H9 (cell line): ENCODE results near the gene HTR1E. TPM values are rescaled to one million over a fixed set of nuclear protein-coding genes. Genes with fewer than 3 reads are reported as not detected.

ENCODE experiments used
- DNase-seq: peaks from one replicate; pipeline ENCODE4 v3.0.0-alpha.2; 2017
- H2AFZ ChIP-seq: one replicate; pipeline ENCODE4 v1.6.1; 2013; ENCODE audit warnings: mild to moderate bottlenecking, low read length, control low read depth, moderate library complexity
- H2AK5ac ChIP-seq: 2 replicates; pipeline ENCODE4 v1.6.1; 2013; ENCODE audit warnings: low read length, control low read depth, mixed read lengths; ENCODE audit not compliant: insufficient read length
- H2BK120ac ChIP-seq: one replicate; pipeline ENCODE4 v1.6.1; 2013; ENCODE audit warnings: low read depth, mild to moderate bottlenecking, low read length, control low read depth, inconsistent platforms; ENCODE audit not compliant: poor library complexity, severe bottlenecking
- H2BK12ac ChIP-seq: 2 replicates; pipeline ENCODE4 v1.6.1; 2013; ENCODE audit warnings: low read length, control low read depth, mixed read lengths, low read depth; ENCODE audit not compliant: insufficient read length
- H2BK15ac ChIP-seq: 2 replicates; pipeline ENCODE4 v1.6.1; 2013; ENCODE audit warnings: low read depth, low read length, control low read depth
- H2BK20ac ChIP-seq: one replicate; pipeline ENCODE4 v1.6.1; 2013; ENCODE audit warnings: low read depth, mild to moderate bottlenecking, low read length, control low read depth, inconsistent platforms; ENCODE audit not compliant: poor library complexity, severe bottlenecking
- H2BK5ac ChIP-seq: 2 replicates; pipeline ENCODE4 v1.6.1; 2013; ENCODE audit warnings: low read length, control low read depth, mixed read lengths; ENCODE audit not compliant: insufficient read length
- H3K14ac ChIP-seq: 2 replicates; pipeline ENCODE4 v1.6.1; 2013; ENCODE audit warnings: low read length, control low read depth; ENCODE audit not compliant: insufficient read depth
- H3K18ac ChIP-seq: 2 replicates; pipeline ENCODE4 v1.6.1; 2013; ENCODE audit warnings: low read depth, mild to moderate bottlenecking, mixed read lengths, low read length, control low read depth; ENCODE audit not compliant: insufficient read length
- H3K23ac ChIP-seq: 2 replicates; pipeline ENCODE4 v1.6.1; 2013; ENCODE audit warnings: low read length, control low read depth, mixed read lengths, low read depth; ENCODE audit not compliant: insufficient read length
- H3K23me2 ChIP-seq: 2 replicates; pipeline ENCODE4 v1.6.1; 2013; ENCODE audit warnings: low read depth, mild to moderate bottlenecking, mixed read lengths, low read length, control low read depth; ENCODE audit not compliant: insufficient read length, poor library complexity, severe bottlenecking
- H3K27ac ChIP-seq: 2 replicates; pipeline ENCODE4 v1.5.1; 2013; ENCODE audit warnings: low read length, control low read depth, mixed read lengths, low read depth; ENCODE audit not compliant: insufficient read length
- H3K27me3 ChIP-seq: 2 replicates; pipeline ENCODE4 v1.6.1; 2013; ENCODE audit warnings: low read length, control low read depth, inconsistent platforms; ENCODE audit not compliant: insufficient read depth
- H3K4ac ChIP-seq: 2 replicates; pipeline ENCODE4 v1.6.1; 2013; ENCODE audit warnings: low read depth, mild to moderate bottlenecking, control low read depth, inconsistent platforms, low read length, moderate library complexity
- H3K4me1 ChIP-seq: 2 replicates; pipeline ENCODE4 v1.6.1; 2013; ENCODE audit warnings: low read length, control low read depth, inconsistent platforms; ENCODE audit not compliant: insufficient read depth
- H3K4me2 ChIP-seq: 2 replicates; pipeline ENCODE4 v1.6.1; 2013; ENCODE audit warnings: low read length, control low read depth, mixed read lengths; ENCODE audit not compliant: insufficient read length, insufficient read depth
- H3K56ac ChIP-seq: 2 replicates; pipeline ENCODE4 v1.6.1; 2013; ENCODE audit warnings: low read depth, mild to moderate bottlenecking, mixed read lengths, low read length, control low read depth; ENCODE audit not compliant: insufficient read length
- H3K79me1 ChIP-seq: 2 replicates; pipeline ENCODE4 v1.6.1; 2013; ENCODE audit warnings: low read depth, mild to moderate bottlenecking, moderate library complexity, low read length, control low read depth, inconsistent platforms; ENCODE audit not compliant: insufficient read depth, poor library complexity, severe bottlenecking
- H3K79me2 ChIP-seq: 2 replicates; pipeline ENCODE4 v1.6.1; 2013; ENCODE audit warnings: low read length, control low read depth, inconsistent platforms; ENCODE audit not compliant: insufficient read depth
- H3K9ac ChIP-seq: 2 replicates; pipeline ENCODE4 v1.6.1; 2013; ENCODE audit warnings: low read length, control low read depth, mixed read lengths; ENCODE audit not compliant: insufficient read length; ENCODE audit errors: extremely low read depth
- H3K9me3 ChIP-seq: one replicate; pipeline ENCODE4 v1.6.1; 2013; ENCODE audit warnings: low read depth, low read length, inconsistent platforms; ENCODE audit not compliant: control insufficient read depth
- H3T11ph ChIP-seq: one replicate; pipeline ENCODE4 v1.6.1; 2013; ENCODE audit warnings: mild to moderate bottlenecking, low read length, control low read depth, inconsistent platforms
- H4K20me1 ChIP-seq: one replicate; pipeline ENCODE4 v1.6.1; 2013; ENCODE audit not compliant: control insufficient read depth, insufficient read length, insufficient read depth
- H4K5ac ChIP-seq: 2 replicates; pipeline ENCODE4 v1.6.1; 2013; ENCODE audit warnings: low read depth, mild to moderate bottlenecking, mixed read lengths, low read length, control low read depth; ENCODE audit not compliant: insufficient read length
- H4K8ac ChIP-seq: replicated peaks from 2 replicates; pipeline ENCODE4 v1.6.1; 2013; ENCODE audit warnings: low read length, control low read depth, mixed read lengths, low read depth; ENCODE audit not compliant: insufficient read length
- H4K91ac ChIP-seq: 2 replicates; pipeline ENCODE4 v1.6.1; 2013; ENCODE audit warnings: low read depth, mild to moderate bottlenecking, moderate library complexity, mixed read lengths, low read length, control low read depth; ENCODE audit not compliant: insufficient read length
- H3K27ac Mint-ChIP-seq, 3 experiments: 2 replicates in 2 of 3; 3 replicates in 1 of 3; pipeline ENCODE4 v1.8.0; 2020 to 2021; ENCODE audit warnings: mixed read lengths in 3 of 3, mild to moderate bottlenecking in 1 of 3, moderate library complexity in 1 of 3
- H3K27me3 Mint-ChIP-seq: 2 replicates; pipeline ENCODE4 v1.8.0; 2021; ENCODE audit warnings: low read depth, mild to moderate bottlenecking, moderate library complexity, mixed read lengths
- H3K36me3 Mint-ChIP-seq, 3 experiments: 2 replicates in 2 of 3; 3 replicates in 1 of 3; pipeline ENCODE4 v1.8.0; 2020 to 2021; ENCODE audit warnings: low read depth in 3 of 3, mixed read lengths in 3 of 3; ENCODE audit not compliant: insufficient read depth in 1 of 3
- H3K4me1 Mint-ChIP-seq, 2 experiments: 2 replicates each; pipeline ENCODE4 v1.8.0; 2020; ENCODE audit warnings: mixed read lengths in 2 of 2
- H3K4me3 Mint-ChIP-seq, 2 experiments: 2 replicates in 1 of 2; 3 replicates in 1 of 2; pipeline ENCODE4 v1.8.0; 2020 to 2021; ENCODE audit warnings: mild to moderate bottlenecking in 2 of 2, mixed read lengths in 2 of 2, moderate library complexity in 1 of 2
- H3K9me3 Mint-ChIP-seq, 2 experiments: 2 replicates in 1 of 2; 3 replicates in 1 of 2; pipeline ENCODE4 v1.8.0; 2020; ENCODE audit warnings: mild to moderate bottlenecking in 2 of 2, mixed read lengths in 2 of 2, moderate library complexity in 1 of 2
- WGBS: extraction: QIAGEN DNeasy Blood & Tissue Kit; methylation state at CpG from one replicate; pipeline ENCODE4 v1.1.7; 2013; ENCODE audit warnings: missing lambda C conversion rate, low lambda C conversion rate, mixed read lengths; ENCODE audit not compliant: insufficient read length; ENCODE audit errors: extremely low coverage; 5-methylcytosine and 5-hydroxymethylcytosine counted together
- total RNA-seq: library from RNA; stranded (reverse); gene quantifications from 2 replicates; pipeline ENCODE4 v1.2.1, GENCODE V29; 2021
- TF ChIP-seq, protein P1 (sequence below): fragments of 200-600 bp; sonication (generic); conservative IDR thresholded peaks from 3 replicates; pipeline ENCODE4 v1.8.0; 2021; ENCODE audit warnings: antibody characterized with exemption, mild to moderate bottlenecking

The HTR1E gene
- total RNA-seq, 1 experiment from 2014 or later = not detected

DNA sequence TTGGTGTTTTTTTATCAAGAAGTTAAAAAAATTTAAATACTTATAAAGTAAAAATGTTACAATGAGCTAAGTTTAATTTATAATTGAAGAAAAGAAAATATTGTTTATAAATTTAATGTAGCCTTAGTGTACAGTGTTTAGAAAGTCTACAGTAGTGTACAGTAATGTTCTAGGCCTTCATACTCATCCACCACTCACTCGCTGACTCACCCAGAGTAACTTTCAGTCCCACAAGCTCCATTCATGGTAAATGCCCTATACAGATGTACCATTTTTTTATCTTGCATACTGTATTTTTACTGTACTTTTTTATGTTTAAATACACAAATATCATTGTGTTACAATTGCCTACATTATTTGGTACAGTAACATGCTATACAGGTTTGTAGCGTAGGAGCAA lies 26.0 kb downstream of the HTR1E start:
- Histone ChIP-seq H3T11ph (no peak overlapping the region), H2BK5ac (no peak overlapping the region), H2BK20ac (no peak overlapping the region), H4K8ac (no peak overlapping the region), H3K23me2 (no peaks in the 10 kb centered on the region), H2AK5ac (no peak overlapping the region), H2BK12ac (no peak overlapping the region), H4K20me1 (no peaks in the 10 kb centered on the region), H3K23ac (no peak overlapping the region), H3K4me2 (no peak overlapping the region), H3K4ac (no peak overlapping the region), H3K14ac (no peak overlapping the region), H3K27ac (no peak overlapping the region), H3K9me3 (no peaks in the 10 kb centered on the region), H3K4me1 (no peaks in the 10 kb centered on the region), H3K79me1 (no peaks in the 10 kb centered on the region), H2AFZ (no peak overlapping the region), H3K9ac (no peak overlapping the region), H2BK15ac (no peak overlapping the region), H3K18ac (no peak overlapping the region), H3K56ac (no peak overlapping the region), H3K79me2 (no peaks in the 10 kb centered on the region), H3K27me3 (no peaks in the 10 kb centered on the region), H4K91ac (no peak overlapping the region), H4K5ac (no peak overlapping the region), H2BK120ac (no peak overlapping the region)
- no peaks in the 10 kb centered on the region for H3K27me3 Mint-ChIP-seq
- no peak overlapping the region for H3K27ac Mint-ChIP-seq
- TF ChIP-seq, protein P1, sequence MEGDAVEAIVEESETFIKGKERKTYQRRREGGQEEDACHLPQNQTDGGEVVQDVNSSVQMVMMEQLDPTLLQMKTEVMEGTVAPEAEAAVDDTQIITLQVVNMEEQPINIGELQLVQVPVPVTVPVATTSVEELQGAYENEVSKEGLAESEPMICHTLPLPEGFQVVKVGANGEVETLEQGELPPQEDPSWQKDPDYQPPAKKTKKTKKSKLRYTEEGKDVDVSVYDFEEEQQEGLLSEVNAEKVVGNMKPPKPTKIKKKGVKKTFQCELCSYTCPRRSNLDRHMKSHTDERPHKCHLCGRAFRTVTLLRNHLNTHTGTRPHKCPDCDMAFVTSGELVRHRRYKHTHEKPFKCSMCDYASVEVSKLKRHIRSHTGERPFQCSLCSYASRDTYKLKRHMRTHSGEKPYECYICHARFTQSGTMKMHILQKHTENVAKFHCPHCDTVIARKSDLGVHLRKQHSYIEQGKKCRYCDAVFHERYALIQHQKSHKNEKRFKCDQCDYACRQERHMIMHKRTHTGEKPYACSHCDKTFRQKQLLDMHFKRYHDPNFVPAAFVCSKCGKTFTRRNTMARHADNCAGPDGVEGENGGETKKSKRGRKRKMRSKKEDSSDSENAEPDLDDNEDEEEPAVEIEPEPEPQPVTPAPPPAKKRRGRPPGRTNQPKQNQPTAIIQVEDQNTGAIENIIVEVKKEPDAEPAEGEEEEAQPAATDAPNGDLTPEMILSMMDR = no peak
- H3K4me1 Mint-ChIP-seq = no peaks in the 10 kb centered on the region
- no peaks in the 10 kb centered on the region for H3K36me3 Mint-ChIP-seq
- DNase-seq = no peak
- no peak overlapping the region for H3K4me3 Mint-ChIP-seq
- peaks cover 0 to under 1% of the 10 kb centered on the region in 2 experiments; a peak in 2 of 5 replicates for H3K9me3 Mint-ChIP-seq
- no CpG with 5 or more reads among the region's 2 CpGs for WGBS
